ENCODE measurements around the gene FKBP1B.

FKBP1B gene

GRCh38 chr2:24077535-24077877 lies 28.0 kb downstream of the FKBP1B start:
- WGBS (ENCODE audit: insufficient coverage): 3% methylated on average over 8 of the region's 9 CpGs
- ChIA-PET CTCF (no interaction called here), POLR2A (interaction anchor here (0.6 to 2.1 kb wide), 2 partner anchors 31 to 150 kb away, joined by 6 to 12 read pairs; partner anchors contain the start of gene WDCP)
- peaks cover 5 to 43% (median 28%) of the 10 kb centered on the region in 4 experiments for H3K36me3 ChIP-seq (ENCODE audit: control insufficient read depth in 4 of 4, insufficient read depth in 4 of 4, low read length in 3 of 4)
- H3K4me3 ChIP-seq (ENCODE audit: control insufficient read depth in 1 of 7, extremely low read depth in 1 of 7, insufficient read depth in 4 of 7, low read depth in 2 of 7, low read length in 6 of 7): peak overlapping the region; percentile 58 to 99 (median 86)
- H3K4me1 ChIP-seq (ENCODE audit: control extremely low read depth in 1 of 4, control insufficient read depth in 4 of 4, insufficient read depth in 4 of 4, low read length in 3 of 4): peaks cover 13 to 29% (median 20%) of the 10 kb centered on the region in 4 experiments
- peak overlapping the region; percentile 84 to 93 for H3K27ac ChIP-seq (ENCODE audit: insufficient read depth in 1 of 2, low read depth in 1 of 2, low read length in 2 of 2, poor library complexity in 1 of 2, severe bottlenecking in 2 of 2)
- DNase-seq: no peak
- H3K9me3 ChIP-seq (ENCODE audit: control extremely low read depth in 1 of 5, control insufficient read depth in 4 of 5, insufficient read depth in 2 of 5, low read depth in 1 of 5, low read length in 4 of 5): no peaks in the 10 kb centered on the region
- no peaks in the 10 kb centered on the region for H3K27me3 ChIP-seq (replicated peaks in 2 of 5; ENCODE audit: control insufficient read depth in 4 of 5, insufficient read depth in 5 of 5, low read length in 4 of 5)

- CTCF ChIA-PET: interaction anchor here (1.4 to 1.5 kb wide), 2 partner anchors 12 to 151 kb away, joined by 3 to 5 read pairs; partner anchors contain the start of gene ATAD2B
- H3K4me1 ChIP-seq (ENCODE audit: control extremely low read depth in 1 of 4, control insufficient read depth in 4 of 4, insufficient read depth in 4 of 4, low read length in 3 of 4): peaks cover 13 to 32% (median 23%) of the 10 kb centered on the region in 4 experiments
- H3K36me3 ChIP-seq (ENCODE audit: control insufficient read depth in 4 of 4, insufficient read depth in 4 of 4, low read length in 3 of 4): peaks cover 1 to 43% (median 26%) of the 10 kb centered on the region in 4 experiments
- no peaks in the 10 kb centered on the region for H3K27me3 ChIP-seq (replicated peaks in 2 of 5; ENCODE audit: control insufficient read depth in 4 of 5, insufficient read depth in 5 of 5, low read length in 4 of 5)
- POLR2A ChIA-PET: interaction anchor here (2.1 kb wide), 1 partner anchor 31 kb away, joined by 12 read pairs; the partner anchor contains the start of gene WDCP
- peak overlapping the region; percentile 84 to 93 for H3K27ac ChIP-seq (ENCODE audit: insufficient read depth in 1 of 2, low read depth in 1 of 2, low read length in 2 of 2, poor library complexity in 1 of 2, severe bottlenecking in 2 of 2)
- peak in 1 of 3 donors; percentile 25 for DNase-seq
- 73% methylated on average over 2 of the region's 2 CpGs for WGBS (ENCODE audit: insufficient coverage)
- H3K9me3 ChIP-seq (ENCODE audit: control extremely low read depth in 1 of 5, control insufficient read depth in 4 of 5, insufficient read depth in 2 of 5, low read depth in 1 of 5, low read length in 4 of 5): no peaks in the 10 kb centered on the region
- H3K4me3 ChIP-seq (ENCODE audit: control insufficient read depth in 1 of 7, extremely low read depth in 1 of 7, insufficient read depth in 4 of 7, low read depth in 2 of 7, low read length in 6 of 7): peak overlapping the region in 6 of 7 experiments; percentile 76 to 99 (median 89)
Measured at GRCh38 chr2:24077879-24078278, 28.3 kb downstream of the FKBP1B start.

GRCh38 chr2:24080701-24081100 lies 31.2 kb downstream of the FKBP1B start:
- H3K27ac ChIP-seq (ENCODE audit: insufficient read depth in 1 of 2, low read depth in 1 of 2, low read length in 2 of 2, poor library complexity in 1 of 2, severe bottlenecking in 2 of 2): no peak overlapping the region
- H3K4me1 ChIP-seq (ENCODE audit: control extremely low read depth in 1 of 4, control insufficient read depth in 4 of 4, insufficient read depth in 4 of 4, low read length in 3 of 4): peaks cover 19 to 41% (median 32%) of the 10 kb centered on the region in 4 experiments
- no peak for DNase-seq
- H3K9me3 ChIP-seq (ENCODE audit: control extremely low read depth in 1 of 5, control insufficient read depth in 4 of 5, insufficient read depth in 2 of 5, low read depth in 1 of 5, low read length in 4 of 5): no peaks in the 10 kb centered on the region
- no peaks in the 10 kb centered on the region for H3K27me3 ChIP-seq (replicated peaks in 2 of 5; ENCODE audit: control insufficient read depth in 4 of 5, insufficient read depth in 5 of 5, low read length in 4 of 5)
- H3K4me3 ChIP-seq (ENCODE audit: control insufficient read depth in 1 of 7, extremely low read depth in 1 of 7, insufficient read depth in 4 of 7, low read depth in 2 of 7, low read length in 6 of 7): no peak overlapping the region
- CTCF ChIA-PET: interaction anchor here (0.6 to 1.3 kb wide), 2 partner anchors 9 to 19 kb away, joined by 3 read pairs; no protein-coding TSS in a partner anchor
- peaks cover 0 to 34% (median 22%) of the 10 kb centered on the region in 4 experiments for H3K36me3 ChIP-seq (ENCODE audit: control insufficient read depth in 4 of 4, insufficient read depth in 4 of 4, low read length in 3 of 4)
- POLR2A ChIA-PET: no interaction called here
- WGBS (ENCODE audit: insufficient coverage): 100% methylated on average over 2 of the region's 2 CpGs

GRCh38 chr2:24082787-24083566 lies 33.4 kb downstream of the FKBP1B start:
- no peak for DNase-seq
- Histone ChIP-seq H3K9me3 (ENCODE audit: control extremely low read depth in 1 of 5, control insufficient read depth in 4 of 5, insufficient read depth in 2 of 5, low read depth in 1 of 5, low read length in 4 of 5) (no peaks in the 10 kb centered on the region), H3K27me3 (replicated peaks in 2 of 5; ENCODE audit: control insufficient read depth in 4 of 5, insufficient read depth in 5 of 5, low read length in 4 of 5) (no peaks in the 10 kb centered on the region), H3K4me1 (ENCODE audit: control extremely low read depth in 1 of 4, control insufficient read depth in 4 of 4, insufficient read depth in 4 of 4, low read length in 3 of 4) (peaks cover 14 to 34% (median 23%) of the 10 kb centered on the region in 4 experiments), H3K36me3 (ENCODE audit: control insufficient read depth in 4 of 4, insufficient read depth in 4 of 4, low read length in 3 of 4) (peaks cover 0 to 40% (median 23%) of the 10 kb centered on the region in 4 experiments), H3K27ac (ENCODE audit: insufficient read depth in 1 of 2, low read depth in 1 of 2, low read length in 2 of 2, poor library complexity in 1 of 2, severe bottlenecking in 2 of 2) (peak overlapping the region; percentile 27 to 82), H3K4me3 (ENCODE audit: control insufficient read depth in 1 of 7, extremely low read depth in 1 of 7, insufficient read depth in 4 of 7, low read depth in 2 of 7, low read length in 6 of 7) (peak overlapping the region; percentile 77 to 91 (median 84))
- 98% methylated on average over 5 of the region's 8 CpGs for WGBS (ENCODE audit: insufficient coverage)
- POLR2A ChIA-PET: interaction anchor here (1.3 to 1.7 kb wide), 2 partner anchors 12 to 156 kb away, joined by 4 to 7 read pairs; partner anchors contain the start of gene ATAD2B
- CTCF ChIA-PET: interaction anchor here (0.9 to 3.0 kb wide), 23 partner anchors 10 to 157 kb away, joined by 3 to 25 read pairs (median 5); partner anchors contain the start of genes ATAD2B and MFSD2B

GRCh38 chr2:24083567-24084385 lies 34.2 kb downstream of the FKBP1B start:
- Histone ChIP-seq H3K4me1 (ENCODE audit: control extremely low read depth in 1 of 4, control insufficient read depth in 4 of 4, insufficient read depth in 4 of 4, low read length in 3 of 4) (peaks cover 12 to 28% (median 20%) of the 10 kb centered on the region in 4 experiments), H3K27ac (ENCODE audit: insufficient read depth in 1 of 2, low read depth in 1 of 2, low read length in 2 of 2, poor library complexity in 1 of 2, severe bottlenecking in 2 of 2) (peak overlapping the region; percentile 27 to 82), H3K36me3 (ENCODE audit: control insufficient read depth in 4 of 4, insufficient read depth in 4 of 4, low read length in 3 of 4) (peaks cover 0 to 45% (median 23%) of the 10 kb centered on the region in 4 experiments), H3K4me3 (ENCODE audit: control insufficient read depth in 1 of 7, extremely low read depth in 1 of 7, insufficient read depth in 4 of 7, low read depth in 2 of 7, low read length in 6 of 7) (peak overlapping the region; percentile 77 to 91 (median 84)), H3K9me3 (ENCODE audit: control extremely low read depth in 1 of 5, control insufficient read depth in 4 of 5, insufficient read depth in 2 of 5, low read depth in 1 of 5, low read length in 4 of 5) (no peaks in the 10 kb centered on the region), H3K27me3 (replicated peaks in 2 of 5; ENCODE audit: control insufficient read depth in 4 of 5, insufficient read depth in 5 of 5, low read length in 4 of 5) (no peaks in the 10 kb centered on the region)
- POLR2A ChIA-PET: interaction anchor here (0.7 to 1.7 kb wide), 5 partner anchors 8 to 259 kb away, joined by 3 to 8 read pairs (median 4); partner anchors contain the start of genes ATAD2B and SF3B6
- DNase-seq: peak; percentile 92 to 97 (median 96)
- 10% methylated on average over 27 of the region's 30 CpGs for WGBS (ENCODE audit: insufficient coverage)
- CTCF ChIA-PET: interaction anchor here (0.7 to 3.0 kb wide), 29 partner anchors 11 to 840 kb away, joined by 3 to 25 read pairs (median 4); partner anchors contain the start of genes ATAD2B, MFSD2B and WDCP

- ChIA-PET CTCF (interaction anchor here (0.6 to 3.0 kb wide), 30 partner anchors 8 to 839 kb away, joined by 3 to 25 read pairs (median 4); partner anchors contain the start of genes ATAD2B, SF3B6 and WDCP), POLR2A (interaction anchor here (0.6 to 1.7 kb wide), 6 partner anchors 8 to 260 kb away, joined by 3 to 8 read pairs (median 4); partner anchors contain the start of genes ATAD2B and SF3B6)
- Histone ChIP-seq H3K27ac (ENCODE audit: insufficient read depth in 1 of 2, low read depth in 1 of 2, low read length in 2 of 2, poor library complexity in 1 of 2, severe bottlenecking in 2 of 2) (peak within 1 kb of the TSS; percentile 46 to 82), H3K4me3 (ENCODE audit: control insufficient read depth in 1 of 7, extremely low read depth in 1 of 7, insufficient read depth in 4 of 7, low read depth in 2 of 7, low read length in 6 of 7) (peak within 1 kb of the TSS; percentile 77 to 91 (median 84)), H3K4me1 (ENCODE audit: control extremely low read depth in 1 of 4, control insufficient read depth in 4 of 4, insufficient read depth in 4 of 4, low read length in 3 of 4) (peaks cover 12 to 28% (median 20%) of the 10 kb centered on the region in 4 experiments), H3K9me3 (ENCODE audit: control extremely low read depth in 1 of 5, control insufficient read depth in 4 of 5, insufficient read depth in 2 of 5, low read depth in 1 of 5, low read length in 4 of 5) (no peaks in the 10 kb centered on the region), H3K36me3 (ENCODE audit: control insufficient read depth in 4 of 4, insufficient read depth in 4 of 4, low read length in 3 of 4) (peaks cover 0 to 44% (median 19%) of the 10 kb centered on the region in 4 experiments), H3K27me3 (replicated peaks in 2 of 5; ENCODE audit: control insufficient read depth in 4 of 5, insufficient read depth in 5 of 5, low read length in 4 of 5) (no peaks in the 10 kb centered on the region)
- WGBS (ENCODE audit: insufficient coverage): under 1% methylated on average over 32 of the region's 44 CpGs
- peak; percentile 84 to 93 (median 91) for DNase-seq
Measured at GRCh38 chr2:24084386-24085199, 35.1 kb downstream of the FKBP1B start, which contains the start of gene TP53I3. Gene TP53I3 (minus strand): TSS chr2:24084834. CDS start chr2:24084326, 508 bp downstream.

All from common myeloid progenitor, CD34-positive (primary cell).